Transverse colon (tissue), 4 donors: ENCODE results near the gene NBEA. TPM values are rescaled to one million over a fixed set of nuclear protein-coding genes. Genes with fewer than 3 reads are reported as not detected.
A peak's percentile ranks its signal among the peaks of the same experiment; 100 is the strongest.

Experiments
- DNase-seq: peaks from one replicate; pipeline ENCODE4 v3.0.0-alpha.2; 2019
- H3K27ac ChIP-seq, 4 donors: fragments of 200-600 bp; sonication (generic); 2 replicates each; pipeline ENCODE4 v1.5.1; 2016 to 2018; ENCODE audit warnings: inconsistent platforms in 4 of 4
- H3K27me3 ChIP-seq: fragments of 200-600 bp; sonication (generic); 2 replicates; pipeline ENCODE4 v1.5.1; 2017; ENCODE audit warnings: inconsistent platforms
- H3K36me3 ChIP-seq, 4 donors: fragments of 200-600 bp; sonication (generic); 2 replicates each; pipeline ENCODE4 v1.5.1; 2017 to 2019; ENCODE audit warnings: inconsistent platforms in 4 of 4
- H3K4me1 ChIP-seq, 4 donors: fragments of 200-600 bp; sonication (generic); 2 replicates each; pipeline ENCODE4 v1.5.1; 2017 to 2020; ENCODE audit warnings: inconsistent platforms in 4 of 4
- H3K4me3 ChIP-seq, 4 donors: fragments of 200-600 bp; sonication (generic); 1 replicate in 1 of 4; 2 replicates in 3 of 4; pipeline versions ENCODE4 v1.5.1 to v1.6.1; 2017 to 2019; ENCODE audit warnings: inconsistent platforms in 4 of 4
- H3K9me3 ChIP-seq, 2 donors: fragments of 200-600 bp; sonication (generic); 2 replicates each; pipeline ENCODE4 v1.5.1; 2017 to 2019; ENCODE audit warnings: inconsistent platforms in 2 of 2
- EP300 ChIP-seq: sonication (generic); formaldehyde crosslinking; IDR thresholded peaks from one replicate; pipeline ENCODE4 v1.6.1; 2017; ENCODE audit warnings: antibody characterized with exemption, low read depth
- POLR2A ChIP-seq: fragments of 450-650 bp; IDR thresholded peaks from one replicate; pipeline ENCODE4 v1.6.1; 2016; ENCODE audit warnings: antibody characterized with exemption, mild to moderate bottlenecking, moderate library complexity
- POLR2AphosphoS5 ChIP-seq, 3 donors: sonication (generic); formaldehyde crosslinking; IDR thresholded peaks; one replicate each; pipeline ENCODE4 v1.6.1; 2016; ENCODE audit warnings: antibody characterized with exemption in 3 of 3
- WGBS, 2 donors: methylation state at CpG; one replicate each; pipeline ENCODE4 v1.1.5; 2018; ENCODE audit warnings: low coverage in 1 of 2; 5-methylcytosine and 5-hydroxymethylcytosine counted together
- in situ Hi-C, 4 donors: fragments of 200-750 bp; cut with MboI; loops; one replicate each; pipeline versions ENCODE4 v1.15.0 to v1.15.1; 2017; ENCODE audit warnings: low sequenced_read_pairs in 3 of 4, low pct_ligation_motif_present in 1 of 4, low pct_unique_long_range_greater_than_20kb in 1 of 4
- intact Hi-C: fragments of 100-400 bp; cut with DNase I; formaldehyde crosslinking; loops from one replicate; pipeline ENCODE4 v1.15.1; 2023; ENCODE audit warnings: low total_unique reads
- total RNA-seq, 4 donors: library from RNA; depleted of rRNA; stranded (reverse); fragments of >200 nt; gene quantifications; one replicate each; pipeline ENCODE4 v1.1.0, GENCODE V29; 2016
- TF ChIP-seq, protein P1 (sequence below), 5 experiments: fragments of 200-600 bp in 3 of 5; fragments of 450-650 bp in 2 of 5; sonication (generic) in 3 of 5; IDR thresholded peaks; 1 replicate in 2 of 5; 2 replicates in 3 of 5; pipeline ENCODE4 v1.5.1; 2016 to 2017; ENCODE audit warnings: antibody characterized with exemption in 5 of 5, inconsistent platforms in 3 of 5, mild to moderate bottlenecking in 2 of 5, moderate library complexity in 1 of 5

The NBEA gene
- total RNA-seq, 4 donors from 2014 or later: 8.2 to 21.1 (median 12.5) TPM

DNA sequence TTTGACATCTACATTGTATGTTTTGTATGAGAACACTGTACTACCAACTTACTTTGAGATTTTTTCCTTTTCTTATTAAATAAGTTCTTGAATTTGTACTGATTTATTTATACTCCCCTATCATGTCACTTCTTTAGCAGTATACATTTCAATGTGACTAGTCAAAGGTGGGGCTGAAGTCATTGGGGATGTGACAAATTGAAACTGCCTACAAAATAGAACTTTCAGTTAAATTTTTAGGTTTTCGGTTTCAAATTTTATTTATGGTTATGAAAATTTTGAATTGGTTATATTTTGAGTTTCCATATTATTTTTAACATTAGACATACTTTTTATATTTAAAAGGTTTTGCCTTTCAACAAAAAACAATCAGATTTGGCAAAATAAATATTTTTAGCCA lies 221.6 kb downstream of the NBEA start:
- no peak for TF ChIP-seq POLR2A
- TF ChIP-seq EP300: no peak
- TF ChIP-seq, protein P1, sequence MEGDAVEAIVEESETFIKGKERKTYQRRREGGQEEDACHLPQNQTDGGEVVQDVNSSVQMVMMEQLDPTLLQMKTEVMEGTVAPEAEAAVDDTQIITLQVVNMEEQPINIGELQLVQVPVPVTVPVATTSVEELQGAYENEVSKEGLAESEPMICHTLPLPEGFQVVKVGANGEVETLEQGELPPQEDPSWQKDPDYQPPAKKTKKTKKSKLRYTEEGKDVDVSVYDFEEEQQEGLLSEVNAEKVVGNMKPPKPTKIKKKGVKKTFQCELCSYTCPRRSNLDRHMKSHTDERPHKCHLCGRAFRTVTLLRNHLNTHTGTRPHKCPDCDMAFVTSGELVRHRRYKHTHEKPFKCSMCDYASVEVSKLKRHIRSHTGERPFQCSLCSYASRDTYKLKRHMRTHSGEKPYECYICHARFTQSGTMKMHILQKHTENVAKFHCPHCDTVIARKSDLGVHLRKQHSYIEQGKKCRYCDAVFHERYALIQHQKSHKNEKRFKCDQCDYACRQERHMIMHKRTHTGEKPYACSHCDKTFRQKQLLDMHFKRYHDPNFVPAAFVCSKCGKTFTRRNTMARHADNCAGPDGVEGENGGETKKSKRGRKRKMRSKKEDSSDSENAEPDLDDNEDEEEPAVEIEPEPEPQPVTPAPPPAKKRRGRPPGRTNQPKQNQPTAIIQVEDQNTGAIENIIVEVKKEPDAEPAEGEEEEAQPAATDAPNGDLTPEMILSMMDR (IDR thresholded peaks at IDR 0.05): no peak
- no peak for TF ChIP-seq POLR2AphosphoS5 (IDR thresholded peaks at IDR 0.05)
- H3K36me3 ChIP-seq: no peaks in the 10 kb centered on the region
- H3K9me3 ChIP-seq: no peaks in the 10 kb centered on the region
- intact Hi-C loops: no loop called here
- in situ Hi-C loops: loop anchor here in 1 of 4 donors (25.0 kb wide), 3 partner anchors 1226 to 1601 kb away; partner anchors contain the start of gene RFC3
- no peaks in the 10 kb centered on the region for H3K27me3 ChIP-seq
- no peaks in the 10 kb centered on the region for H3K4me1 ChIP-seq
- 74 to 79% methylated on average over 1 of the region's 1 CpG for WGBS, 2 donors
- no peak overlapping the region for H3K4me3 ChIP-seq
- no peak overlapping the region for H3K27ac ChIP-seq
- no peak for DNase-seq

DNA sequence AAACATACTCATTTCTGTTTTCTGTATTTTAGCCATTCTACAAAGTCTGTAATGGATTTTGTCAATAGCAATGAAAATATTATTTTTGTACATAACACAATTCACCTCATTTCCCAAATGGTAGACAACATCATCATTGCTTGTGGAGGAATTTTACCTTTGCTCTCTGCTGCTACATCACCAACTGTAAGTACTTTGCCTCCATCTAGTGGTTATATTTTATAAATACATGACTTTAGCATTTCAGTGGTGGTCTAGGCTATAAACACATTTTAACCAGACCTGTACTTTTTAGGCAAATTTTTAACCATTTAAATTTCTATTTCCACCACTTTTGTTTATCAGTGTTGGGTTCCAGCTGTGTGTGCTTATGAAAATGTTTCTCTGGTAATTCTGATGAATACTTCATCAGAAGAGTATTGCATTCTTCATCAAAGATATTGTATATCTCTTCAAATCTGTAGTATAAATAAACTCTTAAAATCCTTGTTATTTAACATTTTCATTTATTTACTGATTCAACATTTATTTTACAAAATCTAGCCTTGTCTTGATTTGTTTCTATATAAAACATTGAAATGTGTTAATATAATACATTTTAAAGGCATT lies 222.4 kb downstream of the NBEA start:
- intact Hi-C loops: no loop called here
- Histone ChIP-seq H3K36me3 (no peaks in the 10 kb centered on the region), H3K9me3 (no peaks in the 10 kb centered on the region), H3K27me3 (no peaks in the 10 kb centered on the region), H3K4me3 (no peak overlapping the region), H3K27ac (no peak overlapping the region), H3K4me1 (no peaks in the 10 kb centered on the region)
- in situ Hi-C loops: loop anchor here in 1 of 4 donors (25.0 kb wide), 3 partner anchors 1227 to 1602 kb away; partner anchors contain the start of gene RFC3
- TF ChIP-seq, protein P1 (IDR thresholded peaks at IDR 0.05): peak; percentile 54 to 74 (median 60)
- no peak for TF ChIP-seq POLR2A
- DNase-seq: no peak

DNA sequence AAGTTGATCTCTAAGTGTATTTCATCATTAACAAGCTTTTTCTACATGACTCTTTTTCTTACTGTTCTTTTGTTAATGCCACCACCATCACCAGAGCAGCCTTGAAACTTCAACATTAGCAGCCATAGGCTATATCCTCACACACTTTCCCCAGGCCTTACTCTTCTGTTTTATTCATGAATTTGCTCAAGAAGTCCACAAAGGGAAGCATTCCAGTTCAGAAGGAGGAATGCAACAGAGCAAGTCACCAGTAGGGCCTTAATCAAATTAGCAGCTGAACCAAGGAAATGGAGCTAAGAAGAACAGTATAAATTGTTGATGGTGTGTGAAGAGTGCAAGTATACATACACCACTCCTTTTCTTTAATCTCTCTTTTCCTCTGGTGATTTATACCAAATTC lies 223.1 kb downstream of the NBEA start:
- Histone ChIP-seq H3K9me3 (no peaks in the 10 kb centered on the region), H3K4me3 (no peak overlapping the region), H3K36me3 (no peaks in the 10 kb centered on the region), H3K27me3 (no peaks in the 10 kb centered on the region), H3K4me1 (no peaks in the 10 kb centered on the region), H3K27ac (no peak overlapping the region)
- no peak for DNase-seq
- TF ChIP-seq EP300 (no peak), POLR2A (no peak)
- intact Hi-C loops (no loop called here), in situ Hi-C loops (loop anchor here in 1 of 4 donors (25.0 kb wide), 3 partner anchors 1228 to 1603 kb away; partner anchors contain the start of gene RFC3)

DNA sequence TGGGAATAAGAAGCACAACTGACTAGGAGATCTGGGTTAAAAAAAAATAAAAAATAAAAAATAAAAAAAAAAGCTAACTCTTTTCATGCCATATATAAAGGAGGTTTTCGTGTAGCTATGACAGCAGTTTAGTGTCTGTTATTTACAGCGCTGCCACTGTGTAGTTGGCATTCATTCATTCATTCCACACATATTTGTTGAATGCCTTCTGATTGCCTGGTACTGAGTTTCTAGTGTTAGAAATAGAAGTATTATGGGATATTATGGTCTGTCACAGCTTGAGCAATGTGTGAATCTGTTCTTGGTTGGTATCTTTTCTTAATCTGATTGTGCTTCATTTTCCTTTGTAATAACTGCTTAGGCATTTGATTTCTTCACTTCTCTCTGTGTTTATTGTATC lies 237.4 kb downstream of the NBEA start:
- H3K27me3 ChIP-seq: no peaks in the 10 kb centered on the region
- WGBS, 2 donors: 56 to 81% methylated on average over 2 of the region's 2 CpGs
- TF ChIP-seq POLR2A (no peak), POLR2AphosphoS5 (IDR thresholded peaks at IDR 0.05) (no peak), EP300 (no peak)
- TF ChIP-seq, protein P1 (IDR thresholded peaks at IDR 0.05): no peak
- DNase-seq: no peak
- H3K4me1 ChIP-seq: no peaks in the 10 kb centered on the region
- H3K9me3 ChIP-seq: no peaks in the 10 kb centered on the region
- intact Hi-C loops: no loop called here
- in situ Hi-C loops: no loop called here
- no peak overlapping the region for H3K27ac ChIP-seq
- no peaks in the 10 kb centered on the region for H3K36me3 ChIP-seq
- H3K4me3 ChIP-seq: no peak overlapping the region
